Transverse colon (tissue), 4 donors: ENCODE measurements around the gene VAV1.

Experiments
- CTCF ChIP-seq, 5 experiments: fragments of 200-600 bp in 3 of 5; fragments of 450-650 bp in 2 of 5; sonication (generic) in 3 of 5; IDR thresholded peaks; 1 replicate in 2 of 5; 2 replicates in 3 of 5; pipeline ENCODE4 v1.5.1; 2016 to 2017; ENCODE audit warnings: antibody characterized with exemption in 5 of 5, inconsistent platforms in 3 of 5, mild to moderate bottlenecking in 2 of 5, moderate library complexity in 1 of 5
- EP300 ChIP-seq: sonication (generic); formaldehyde crosslinking; IDR thresholded peaks from one replicate; pipeline ENCODE4 v1.6.1; 2017; ENCODE audit warnings: antibody characterized with exemption, low read depth
- POLR2A ChIP-seq: fragments of 450-650 bp; IDR thresholded peaks from one replicate; pipeline ENCODE4 v1.6.1; 2016; ENCODE audit warnings: antibody characterized with exemption, mild to moderate bottlenecking, moderate library complexity
- POLR2AphosphoS5 ChIP-seq, 3 donors: sonication (generic); formaldehyde crosslinking; IDR thresholded peaks; one replicate each; pipeline ENCODE4 v1.6.1; 2016; ENCODE audit warnings: antibody characterized with exemption in 3 of 3

DNA sequence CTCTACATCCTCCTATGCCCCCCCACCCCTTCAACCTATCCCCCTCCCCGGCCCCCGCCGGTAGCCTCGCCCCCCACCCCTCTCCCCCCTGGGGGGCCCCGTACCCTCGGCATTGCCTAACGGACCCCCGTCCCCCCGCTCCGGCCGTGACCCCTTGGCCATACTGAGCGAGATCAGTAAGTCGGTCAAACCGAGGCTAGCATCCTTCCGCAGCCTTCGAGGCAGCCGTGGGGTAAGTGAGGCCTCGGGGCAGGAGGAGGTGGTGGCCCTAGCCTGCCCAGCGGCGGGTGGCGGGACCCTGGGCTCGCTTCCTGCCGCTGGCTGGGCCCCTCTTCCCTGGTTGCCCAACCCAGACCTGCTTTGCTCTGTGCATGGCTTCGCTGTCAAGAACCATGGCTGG lies 26.5 kb upstream of the VAV1 start:
- TF ChIP-seq CTCF (IDR thresholded peaks at IDR 0.05) (no peak), POLR2AphosphoS5 (IDR thresholded peaks at IDR 0.05) (no peak), POLR2A (no peak), EP300 (no peak)
